CD4-positive, CD25-positive, alpha-beta regulatory T cell (primary cell): ENCODE measurements around the gene IDUA. TPM values are rescaled to one million over a fixed set of nuclear protein-coding genes. Genes with fewer than 3 reads are reported as not detected.
"Not testable (repeated sequence)": the region's sequence is repeated elsewhere in the genome, so short reads cannot be mapped to it uniquely, and the experiment has no call there.

Experiments
- ATAC-seq, 2 donors: fragments of 150-1000 bp; cut with Tn5 transposase; one replicate each; pipeline ENCODE4 v1.10.0; 2021; ENCODE audit warnings: low read depth in 2 of 2, moderate number of reproducible peaks in 2 of 2, moderate library complexity in 1 of 2
- DNase-seq, 3 donors: peaks; one replicate each; pipeline versions ENCODE4 v3.0.0 to v3.0.0-alpha.2; 2012 to 2022; ENCODE audit warnings: mixed read lengths in 1 of 3
- H3K27ac ChIP-seq: one replicate; pipeline ENCODE4 v1.7.0; 2013; ENCODE audit warnings: mild to moderate bottlenecking, low read length; ENCODE audit not compliant: insufficient read depth, poor library complexity, severe bottlenecking
- H3K27me3 ChIP-seq: one replicate; pipeline ENCODE4 v1.7.0; 2013; ENCODE audit warnings: low read length; ENCODE audit not compliant: control insufficient read depth, insufficient read depth
- H3K36me3 ChIP-seq: one replicate; pipeline ENCODE4 v1.7.0; 2013; ENCODE audit warnings: mild to moderate bottlenecking, low read length, moderate library complexity; ENCODE audit not compliant: control insufficient read depth, insufficient read depth
- H3K4me1 ChIP-seq: 2 replicates; pipeline ENCODE4 v1.7.0; 2013; ENCODE audit warnings: mild to moderate bottlenecking, low read length; ENCODE audit not compliant: insufficient read depth, control insufficient read depth, poor library complexity, severe bottlenecking
- H3K4me3 ChIP-seq: one replicate; pipeline ENCODE4 v1.7.0; 2013; ENCODE audit warnings: low read depth, mild to moderate bottlenecking, low read length, moderate library complexity
- H3K9me3 ChIP-seq, 2 experiments: 1 replicate in 1 of 2; 2 replicates in 1 of 2; pipeline ENCODE4 v1.7.0; 2013; ENCODE audit warnings: low read length in 2 of 2, mild to moderate bottlenecking in 1 of 2, moderate library complexity in 1 of 2; ENCODE audit not compliant: control insufficient read depth in 2 of 2
- H3K27ac Mint-ChIP-seq, 3 donors: one replicate each; pipeline ENCODE4 v1.8.0; 2020 to 2022; ENCODE audit warnings: mild to moderate bottlenecking in 3 of 3, mixed read lengths in 3 of 3, moderate library complexity in 2 of 3
- H3K27me3 Mint-ChIP-seq: one replicate; pipeline ENCODE4 v1.8.0; 2022; ENCODE audit warnings: mild to moderate bottlenecking, mixed read lengths
- H3K36me3 Mint-ChIP-seq: one replicate; pipeline ENCODE4 v1.8.0; 2020; ENCODE audit warnings: mixed read lengths
- H3K4me1 Mint-ChIP-seq, 4 donors: one replicate each; pipeline ENCODE4 v1.8.0; 2020 to 2022; ENCODE audit warnings: mixed read lengths in 4 of 4, mild to moderate bottlenecking in 1 of 4
- H3K4me3 Mint-ChIP-seq, 4 donors: one replicate each; pipeline ENCODE4 v1.8.0; 2020 to 2022; ENCODE audit warnings: mild to moderate bottlenecking in 4 of 4, mixed read lengths in 4 of 4, moderate library complexity in 3 of 4
- H3K9me3 Mint-ChIP-seq, 7 donors: one replicate each; pipeline ENCODE4 v1.8.0; 2020 to 2022; ENCODE audit warnings: mixed read lengths in 7 of 7, mild to moderate bottlenecking in 3 of 7, moderate library complexity in 2 of 7
- polyA plus RNA-seq, 4 donors: library from polyadenylated mRNA; unstranded; fragments of 300-500 nt; fragmentation: Illumina TruSeq; gene quantifications; one replicate each; pipeline ENCODE4 v1.2.3, GENCODE V29; 2021
- total RNA-seq: library from RNA; stranded (reverse); gene quantifications from one replicate; pipeline ENCODE4 v1.2.3, GENCODE V29; 2022

Gene IDUA
- total and polyA plus RNA-seq, 5 donors from 2014 or later: 7.5 to 55.5 (median 8.9) TPM

- Mint-ChIP-seq H3K4me3 (no peak overlapping the region), H3K36me3 (no peaks in the 10 kb centered on the region), H3K9me3 (peaks cover 0 to 2% (median 0%) of the 10 kb centered on the region in 7 donors), H3K27me3 (peaks cover 24% of the 10 kb centered on the region), H3K4me1 (peaks cover 0 to 2% (median under 1%) of the 10 kb centered on the region in 4 donors), H3K27ac (no peak overlapping the region)
- no peaks in the 10 kb centered on the region for H3K9me3 ChIP-seq
- no peak overlapping the region for H3K4me3 ChIP-seq
- no peak overlapping the region for H3K27ac ChIP-seq
- no peaks in the 10 kb centered on the region for H3K27me3 ChIP-seq
- DNase-seq (no peak), ATAC-seq (peak in 1 of 2 donors; percentile 46)
- H3K4me1 ChIP-seq: no peaks in the 10 kb centered on the region
- H3K36me3 ChIP-seq: no peaks in the 10 kb centered on the region
These were observed 57.0 kb downstream of the IDUA start for GRCh38 chr4:1043651-1044468.

GRCh38 chr4:1044469-1045192, 57.8 kb downstream of the IDUA start:
- no peak for DNase-seq
- Histone ChIP-seq H3K4me1 (no peaks in the 10 kb centered on the region), H3K9me3 (no peaks in the 10 kb centered on the region), H3K27ac (no peak overlapping the region), H3K4me3 (no peak overlapping the region), H3K36me3 (no peaks in the 10 kb centered on the region), H3K27me3 (no peaks in the 10 kb centered on the region)
- Mint-ChIP-seq H3K4me1 (peaks cover 0 to 2% (median under 1%) of the 10 kb centered on the region in 4 donors), H3K27ac (no peak overlapping the region), H3K27me3 (peaks cover 27% of the 10 kb centered on the region), H3K9me3 (peaks cover 0 to 2% (median 0%) of the 10 kb centered on the region in 7 donors), H3K4me3 (no peak overlapping the region), H3K36me3 (no peaks in the 10 kb centered on the region)
- no peak for ATAC-seq

- ATAC-seq (no peak), DNase-seq (peak in 1 of 3 donors; percentile 16)
- Histone ChIP-seq H3K4me1 (no peaks in the 10 kb centered on the region), H3K9me3 (no peaks in the 10 kb centered on the region), H3K36me3 (no peaks in the 10 kb centered on the region), H3K4me3 (no peak overlapping the region), H3K27me3 (no peaks in the 10 kb centered on the region), H3K27ac (no peak overlapping the region)
- H3K4me1 Mint-ChIP-seq: peaks cover 0 to 2% (median under 1%) of the 10 kb centered on the region in 4 donors
- peaks cover 27% of the 10 kb centered on the region for H3K27me3 Mint-ChIP-seq
- H3K4me3 Mint-ChIP-seq: no peak overlapping the region
- no peak overlapping the region for H3K27ac Mint-ChIP-seq
- peaks cover 0 to 2% (median 0%) of the 10 kb centered on the region in 7 donors for H3K9me3 Mint-ChIP-seq
- H3K36me3 Mint-ChIP-seq: no peaks in the 10 kb centered on the region
These were observed 58.4 kb downstream of the IDUA start for GRCh38 chr4:1045193-1045594.

- ATAC-seq (no peak), DNase-seq (peak in 1 of 3 donors; percentile 23)
- Histone ChIP-seq H3K36me3 (no peaks in the 10 kb centered on the region), H3K27me3 (no peaks in the 10 kb centered on the region), H3K4me3 (no peak overlapping the region), H3K9me3 (no peaks in the 10 kb centered on the region), H3K4me1 (no peaks in the 10 kb centered on the region), H3K27ac (no peak overlapping the region)
- Mint-ChIP-seq H3K4me1 (peaks cover 0 to 2% (median under 1%) of the 10 kb centered on the region in 4 donors), H3K9me3 (peaks cover 0 to 2% (median 0%) of the 10 kb centered on the region in 7 donors), H3K27ac (no peak overlapping the region), H3K36me3 (no peaks in the 10 kb centered on the region), H3K27me3 (peaks cover 27% of the 10 kb centered on the region), H3K4me3 (no peak overlapping the region)
These were observed 58.9 kb downstream of the IDUA start for GRCh38 chr4:1045595-1046201.

- not testable (repeated sequence) for ATAC-seq, H3K4me1 Mint-ChIP-seq, H3K27ac Mint-ChIP-seq
These were observed 59.8 kb downstream of the IDUA start for GRCh38 chr4:1046581-1047011.

GRCh38 chr4:1047106-1047975, 60.5 kb downstream of the IDUA start:
- Mint-ChIP-seq H3K9me3 (peaks cover 0 to 3% (median 0%) of the 10 kb centered on the region in 7 donors), H3K4me3 (peak overlapping the region in 1 of 4 donors; percentile 32), H3K4me1 (peaks cover 0 to 2% (median under 1%) of the 10 kb centered on the region in 4 donors), H3K27ac (no peak overlapping the region), H3K27me3 (peaks cover 27% of the 10 kb centered on the region), H3K36me3 (peaks cover 4% of the 10 kb centered on the region)
- H3K27ac ChIP-seq: no peak overlapping the region
- ATAC-seq (no peak), DNase-seq (peak in 1 of 3 donors; percentile 27)
- H3K36me3 ChIP-seq: no peaks in the 10 kb centered on the region
- no peak overlapping the region for H3K4me3 ChIP-seq
- H3K9me3 ChIP-seq: no peaks in the 10 kb centered on the region
- no peaks in the 10 kb centered on the region for H3K27me3 ChIP-seq
- no peaks in the 10 kb centered on the region for H3K4me1 ChIP-seq

More at GRCh38 chr4:1046581-1047011, 59.8 kb downstream of the IDUA start:
- H3K4me1 ChIP-seq, H3K27me3 ChIP-seq, H3K9me3 Mint-ChIP-seq, H3K9me3 ChIP-seq, H3K36me3 Mint-ChIP-seq, H3K27ac ChIP-seq, H3K36me3 ChIP-seq, H3K4me3 ChIP-seq: not testable (repeated sequence)
- DNase-seq: peak in 1 of 3 donors; percentile 47
- H3K4me3 Mint-ChIP-seq: peak overlapping the region in 1 of 4 donors; percentile 50
- H3K27me3 Mint-ChIP-seq: peaks cover 27% of the 10 kb centered on the region
